ENCODE measurements around the gene XKR7. TPM values are rescaled to one million over a fixed set of nuclear protein-coding genes. Genes with fewer than 3 reads are reported as not detected.
"Not testable (repeated sequence)": the region's sequence is repeated elsewhere in the genome, so short reads cannot be mapped to it uniquely, and the experiment has no call there.

XKR7 gene
- total RNA-seq, 4 donors from 2014 or later = not detected

GRCh38 chr20:31926493-31926892 is 41.5 kb upstream of the XKR7 start:
- DNase-seq (ENCODE audit: low spot score in 2 of 2) = no peak
- WGBS = 95% methylated on average over 2 of the region's 2 CpGs
- TF ChIP-seq CTCF (IDR thresholded peaks at IDR 0.05) = no peak
- no peak for TF ChIP-seq POLR2A (IDR thresholded peaks at IDR 0.05)
- no peak for TF ChIP-seq EP300 (IDR thresholded peaks at IDR 0.05)
- no peak for TF ChIP-seq POLR2AphosphoS5 (IDR thresholded peaks at IDR 0.05)

GRCh38 chr20:31927627-31928159 is 40.3 kb upstream of the XKR7 start:
- no peak for TF ChIP-seq CTCF (IDR thresholded peaks at IDR 0.05)
- TF ChIP-seq POLR2A (IDR thresholded peaks at IDR 0.05) = no peak
- no peak for TF ChIP-seq POLR2AphosphoS5 (IDR thresholded peaks at IDR 0.05)
- no peak for TF ChIP-seq EP300 (IDR thresholded peaks at IDR 0.05)
- Histone ChIP-seq H3K27me3 (peaks cover 7% of the 10 kb centered on the region), H3K4me3 (no peak overlapping the region), H3K36me3 (no peaks in the 10 kb centered on the region), H3K4me1 (no peaks in the 10 kb centered on the region), H3K27ac (no peak overlapping the region), H3K9me3 (no peaks in the 10 kb centered on the region)
- WGBS = 73% methylated on average over 8 of the region's 8 CpGs
- DNase-seq (ENCODE audit: low spot score in 2 of 2) = no peak

More at GRCh38 chr20:31926493-31926892, 41.5 kb upstream of the XKR7 start:
- Histone ChIP-seq H3K36me3 (no peaks in the 10 kb centered on the region), H3K9me3 (no peaks in the 10 kb centered on the region), H3K4me1 (no peaks in the 10 kb centered on the region), H3K27ac (no peak overlapping the region), H3K27me3 (peaks cover 7% of the 10 kb centered on the region), H3K4me3 (no peak overlapping the region)

- H3K9me3 ChIP-seq; H3K4me3 ChIP-seq; H3K27me3 ChIP-seq; DNase-seq (ENCODE audit: low spot score in 2 of 2); H3K4me1 ChIP-seq; H3K36me3 ChIP-seq; H3K27ac ChIP-seq: not testable (repeated sequence)
- WGBS = 81% methylated on average over 4 of the region's 4 CpGs
Observed at GRCh38 chr20:31929631-31930030, 38.3 kb upstream of the XKR7 start.

GRCh38 chr20:31930779-31931178 is 37.2 kb upstream of the XKR7 start:
- H3K27ac ChIP-seq = no peak overlapping the region
- H3K9me3 ChIP-seq = no peaks in the 10 kb centered on the region
- H3K36me3 ChIP-seq = no peaks in the 10 kb centered on the region
- H3K4me3 ChIP-seq = no peak overlapping the region
- TF ChIP-seq EP300 (IDR thresholded peaks at IDR 0.05) = no peak
- TF ChIP-seq POLR2AphosphoS5 (IDR thresholded peaks at IDR 0.05) = no peak
- no peak for TF ChIP-seq POLR2A (IDR thresholded peaks at IDR 0.05)
- no peak for TF ChIP-seq CTCF (IDR thresholded peaks at IDR 0.05)
- DNase-seq (ENCODE audit: low spot score in 2 of 2) = no peak
- 53% methylated on average over 5 of the region's 5 CpGs for WGBS
- H3K4me1 ChIP-seq = no peaks in the 10 kb centered on the region
- peaks cover 6% of the 10 kb centered on the region for H3K27me3 ChIP-seq

GRCh38 chr20:31933698-31934097 is 34.3 kb upstream of the XKR7 start:
- Histone ChIP-seq H3K27me3 (no peaks in the 10 kb centered on the region), H3K4me1 (no peaks in the 10 kb centered on the region), H3K27ac (no peak overlapping the region), H3K4me3 (no peak overlapping the region), H3K9me3 (no peaks in the 10 kb centered on the region), H3K36me3 (no peaks in the 10 kb centered on the region)
- WGBS = 70% methylated on average over 10 of the region's 10 CpGs
- DNase-seq (ENCODE audit: low spot score in 2 of 2) = no peak
- no peak for TF ChIP-seq EP300 (IDR thresholded peaks at IDR 0.05)
- no peak for TF ChIP-seq POLR2AphosphoS5 (IDR thresholded peaks at IDR 0.05)
- TF ChIP-seq POLR2A (IDR thresholded peaks at IDR 0.05) = no peak
- no peak for TF ChIP-seq CTCF (IDR thresholded peaks at IDR 0.05)

- no peak for DNase-seq (ENCODE audit: low spot score in 2 of 2)
- no peak overlapping the region for H3K4me3 ChIP-seq
- no peaks in the 10 kb centered on the region for H3K27me3 ChIP-seq
- no peaks in the 10 kb centered on the region for H3K9me3 ChIP-seq
- H3K36me3 ChIP-seq = no peaks in the 10 kb centered on the region
- TF ChIP-seq POLR2AphosphoS5 (IDR thresholded peaks at IDR 0.05) (no peak), EP300 (IDR thresholded peaks at IDR 0.05) (no peak), POLR2A (IDR thresholded peaks at IDR 0.05) (no peak), CTCF (IDR thresholded peaks at IDR 0.05) (no peak)
- WGBS = no CpG with 5 or more reads among the region's 14 CpGs
- H3K4me1 ChIP-seq = no peaks in the 10 kb centered on the region
- no peak overlapping the region for H3K27ac ChIP-seq
Observed at GRCh38 chr20:31934491-31934890, 33.5 kb upstream of the XKR7 start.
